HCT116 (cell line): ENCODE results near the gene KCND3. TPM values are rescaled to one million over a fixed set of nuclear protein-coding genes. Genes with fewer than 3 reads are reported as not detected.

Experiments used
- ATAC-seq: fragments of 200-7000 bp; cut with Tn5 transposase; 2 replicates; pipeline ENCODE4 v1.9.1; 2020; ENCODE audit warnings: mild to moderate bottlenecking, moderate library complexity
- BruUV-seq: library from RNA; stranded (reverse); fragments of 400-500 nt; replicated peaks from 2 replicates; lab custom pipeline; 2021; lab: Mats Ljungman, UMichigan
- CTCF ChIA-PET: fragments of 300-600 bp; sonication (Branson Sonifier 250); formaldehyde crosslinking; loops from one replicate; lab custom pipeline; 2021; ENCODE audit warnings: antibody characterized with exemption; lab: Charles Lee
- POLR2A ChIA-PET: fragments of 300-600, 350-600 bp; sonication (Branson Sonifier 250); formaldehyde crosslinking; loops from one replicate; lab custom pipeline; 2021; ENCODE audit warnings: antibody characterized with exemption; lab: Charles Lee
- RAD21 ChIA-PET, 2 experiments: fragments of 300-600 bp; sonication (Branson Sonifier 250); formaldehyde crosslinking; loops; one replicate each; lab custom pipeline; 2023; ENCODE audit warnings: low total read pairs in 2 of 2; ENCODE audit not compliant: uncharacterized antibody in 2 of 2, unreplicated experiment in 2 of 2, low non-redundant PET in 1 of 2; lab: Charles Lee
- DNase-seq: peaks from one replicate; pipeline ENCODE4 v3.0.0-alpha.2; 2010; ENCODE audit warnings: low read depth, low spot score
- H2AFZ ChIP-seq: fragments of 200-600 bp; shearing (Covaris generic), sonication (generic); 2 replicates; pipeline ENCODE4 v1.6.1; 2017; ENCODE audit warnings: low read depth, mixed run types, mixed read lengths, antibody characterized with exemption, low read length; ENCODE audit not compliant: poor library complexity, severe bottlenecking
- H3K27ac ChIP-seq: 2 replicates; pipeline ENCODE4 v1.5.1; 2012; ENCODE audit warnings: low read depth, low read length
- H3K27me3 ChIP-seq: fragments of 200-600 bp; sonication (generic); 2 replicates; pipeline ENCODE4 v1.6.1; 2016; ENCODE audit warnings: mixed run types, low read length, mixed read lengths; ENCODE audit not compliant: insufficient read depth
- H3K36me3 ChIP-seq, 2 experiments: fragments of 200-500 bp in 1 of 2; fragments of 200-600 bp in 1 of 2; sonication (Bioruptor generic) in 1 of 2; sonication (generic) in 1 of 2; 2 replicates each; pipeline versions ENCODE4 v1.5.1 to v1.6.1; 2014 to 2016; ENCODE audit warnings: low read length in 2 of 2, inconsistent platforms in 1 of 2, mixed read lengths in 1 of 2, mixed run types in 1 of 2; ENCODE audit not compliant: insufficient read depth in 2 of 2, control insufficient read depth in 1 of 2
- H3K4me1 ChIP-seq, 2 experiments: fragments of 200-600 bp in 1 of 2; sonication (generic) in 1 of 2; 2 replicates each; pipeline versions ENCODE4 v1.5.1 to v1.6.1; 2012 to 2017; ENCODE audit warnings: low read length in 2 of 2, inconsistent platforms in 1 of 2, mild to moderate bottlenecking in 1 of 2, mixed read lengths in 1 of 2, mixed run types in 1 of 2, moderate library complexity in 1 of 2; ENCODE audit not compliant: insufficient read depth in 2 of 2, control insufficient read depth in 1 of 2
- H3K4me2 ChIP-seq: fragments of 200-600 bp; sonication (generic); 2 replicates; pipeline ENCODE4 v1.6.1; 2017; ENCODE audit warnings: mixed run types, low read length, mixed read lengths
- H3K4me3 ChIP-seq, 2 experiments: fragments of 200-600 bp in 1 of 2; sonication (generic) in 1 of 2; replicated peaks in 1 of 2; 2 replicates each; pipeline ENCODE4 v1.5.1; 2011 to 2016; ENCODE audit warnings: low read length in 2 of 2, control low read depth in 1 of 2, low read depth in 1 of 2, mild to moderate bottlenecking in 1 of 2, mixed read lengths in 1 of 2, mixed run types in 1 of 2
- H3K79me2 ChIP-seq: fragments of 200-600 bp; sonication (generic); 2 replicates; pipeline ENCODE4 v1.6.1; 2017; ENCODE audit warnings: mild to moderate bottlenecking, mixed run types, low read length, moderate library complexity, mixed read lengths; ENCODE audit not compliant: insufficient read depth
- H3K9ac ChIP-seq: fragments of 200-600 bp; sonication (generic); 2 replicates; pipeline ENCODE4 v1.6.1; 2016; ENCODE audit warnings: low read length, mixed read lengths
- H3K9me2 ChIP-seq: fragments of 200-600 bp; sonication (generic), shearing (Covaris generic); 2 replicates; pipeline ENCODE4 v1.6.1; 2017; ENCODE audit warnings: mixed run types, mild to moderate bottlenecking, moderate library complexity; ENCODE audit not compliant: insufficient read depth
- H3K9me3 ChIP-seq, 2 experiments: fragments of 200-500 bp in 1 of 2; fragments of 200-600 bp in 1 of 2; sonication (Bioruptor generic) in 1 of 2; sonication (generic) in 1 of 2; 2 replicates each; pipeline ENCODE4 v1.6.1; 2014 to 2017; ENCODE audit warnings: low read length in 2 of 2, mixed read lengths in 2 of 2, inconsistent platforms in 1 of 2, low read depth in 1 of 2, mild to moderate bottlenecking in 1 of 2, mixed run types in 1 of 2, moderate library complexity in 1 of 2; ENCODE audit not compliant: control insufficient read depth in 1 of 2, insufficient read depth in 1 of 2
- H4K20me1 ChIP-seq: fragments of 200-600 bp; sonication (generic), shearing (Covaris generic); 2 replicates; pipeline ENCODE4 v1.6.1; 2017; ENCODE audit warnings: mixed run types, mild to moderate bottlenecking, moderate library complexity; ENCODE audit not compliant: insufficient read depth
- ATF3 ChIP-seq: IDR thresholded peaks from 2 replicates; pipeline ENCODE4 v1.6.1; 2012
- CBX3 ChIP-seq: IDR thresholded peaks from 2 replicates; pipeline ENCODE4 v1.6.1; 2012; ENCODE audit warnings: low read depth
- ELF1 ChIP-seq: IDR thresholded peaks from 2 replicates; pipeline ENCODE4 v1.6.1; 2012; ENCODE audit warnings: low read depth, borderline replicate concordance
- EZH2 ChIP-seq: fragments of 200-600 bp; sonication (generic); IDR thresholded peaks from 2 replicates; pipeline ENCODE4 v1.6.1; 2017; ENCODE audit warnings: antibody characterized with exemption, mixed run types
- FOSL1 ChIP-seq: IDR thresholded peaks from 2 replicates; pipeline ENCODE4 v1.6.1; 2012; ENCODE audit warnings: low read depth
- MAX ChIP-seq: IDR thresholded peaks from 2 replicates; pipeline ENCODE4 v1.6.1; 2012
- POLR2AphosphoS5 ChIP-seq: IDR thresholded peaks from 2 replicates; pipeline ENCODE4 v1.6.1; 2011; ENCODE audit warnings: mild to moderate bottlenecking, low read depth, low read length, moderate library complexity
- SP1 ChIP-seq: IDR thresholded peaks from 2 replicates; pipeline ENCODE4 v1.6.1; 2012; ENCODE audit warnings: low read depth
- YY1 ChIP-seq: IDR thresholded peaks from 2 replicates; pipeline ENCODE4 v1.6.1; 2011; ENCODE audit warnings: low read length, low read depth, moderate library complexity, mild to moderate bottlenecking; ENCODE audit not compliant: insufficient replicate concordance; ENCODE audit errors: extremely low read depth
- ZNF274 ChIP-seq: fragments of 200-500 bp; sonication (Bioruptor generic); IDR thresholded peaks from 2 replicates; pipeline ENCODE4 v1.6.1; 2014; ENCODE audit warnings: mild to moderate bottlenecking, low read depth, low read length, inconsistent platforms
- intact Hi-C: fragments of 100-400 bp; cut with micrococcal nuclease; formaldehyde crosslinking; loops from 2 replicates; pipeline ENCODE4 v1.10.0; 2022
- total RNA-seq: library from RNA; stranded (reverse); gene quantifications from one replicate; pipeline ENCODE4 v1.2.1, GENCODE V29; 2021; ENCODE audit not compliant: unreplicated experiment
- TF ChIP-seq, protein P1 (sequence below): IDR thresholded peaks from 2 replicates; pipeline ENCODE4 v1.6.1; 2012; ENCODE audit warnings: low read depth

Gene KCND3
- total RNA-seq, 1 experiment from 2014 or later: 0.44 TPM

DNA sequence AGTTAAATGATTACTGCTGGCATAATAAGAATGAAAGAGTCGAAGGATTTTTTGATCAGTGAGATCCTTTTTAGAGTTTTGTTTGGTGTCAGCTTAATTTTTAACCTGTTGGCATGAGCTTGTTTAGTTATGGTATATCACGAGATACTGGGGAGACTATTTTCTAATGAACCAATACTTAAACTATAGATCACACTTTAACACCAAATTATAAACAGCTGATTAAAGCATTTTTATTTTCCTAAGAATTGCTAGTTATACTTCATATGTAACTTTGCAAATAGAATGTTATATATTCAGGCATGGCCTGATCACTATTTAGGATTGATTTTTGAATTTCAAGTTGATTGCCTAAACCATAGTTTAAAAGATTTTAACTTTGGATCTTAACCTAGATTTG, 227.8 kb downstream of the KCND3 start:
- ChIA-PET POLR2A (no interaction called here), RAD21 (no interaction called here)

More for the DNA sequence above, 227.8 kb downstream of the KCND3 start:
- Histone ChIP-seq H2AFZ (no peak overlapping the region), H3K4me1 (peaks cover 4 to 9% of the 10 kb centered on the region in 2 experiments; a peak in 3 of 4 replicates), H4K20me1 (no peaks in the 10 kb centered on the region), H3K27me3 (no peaks in the 10 kb centered on the region), H3K4me3 (no peak overlapping the region), H3K4me2 (no peak overlapping the region), H3K79me2 (peaks cover 42% of the 10 kb centered on the region), H3K36me3 (peaks cover 44 to 45% of the 10 kb centered on the region in 2 experiments), H3K9me2 (no peaks in the 10 kb centered on the region), H3K9me3 (no peaks in the 10 kb centered on the region), H3K27ac (no peak overlapping the region), H3K9ac (no peak overlapping the region)
- DNase-seq (no peak), ATAC-seq (no peak)
- intact Hi-C loops: loop anchor here (10.0 kb wide), 1 partner anchor 537 kb away; the partner anchor contains the start of gene CHI3L2
- CTCF ChIA-PET: no interaction called here
- TF ChIP-seq FOSL1: no peak
- TF ChIP-seq ATF3: no peak
- no peak for TF ChIP-seq ZNF274
- TF ChIP-seq, protein P1, sequence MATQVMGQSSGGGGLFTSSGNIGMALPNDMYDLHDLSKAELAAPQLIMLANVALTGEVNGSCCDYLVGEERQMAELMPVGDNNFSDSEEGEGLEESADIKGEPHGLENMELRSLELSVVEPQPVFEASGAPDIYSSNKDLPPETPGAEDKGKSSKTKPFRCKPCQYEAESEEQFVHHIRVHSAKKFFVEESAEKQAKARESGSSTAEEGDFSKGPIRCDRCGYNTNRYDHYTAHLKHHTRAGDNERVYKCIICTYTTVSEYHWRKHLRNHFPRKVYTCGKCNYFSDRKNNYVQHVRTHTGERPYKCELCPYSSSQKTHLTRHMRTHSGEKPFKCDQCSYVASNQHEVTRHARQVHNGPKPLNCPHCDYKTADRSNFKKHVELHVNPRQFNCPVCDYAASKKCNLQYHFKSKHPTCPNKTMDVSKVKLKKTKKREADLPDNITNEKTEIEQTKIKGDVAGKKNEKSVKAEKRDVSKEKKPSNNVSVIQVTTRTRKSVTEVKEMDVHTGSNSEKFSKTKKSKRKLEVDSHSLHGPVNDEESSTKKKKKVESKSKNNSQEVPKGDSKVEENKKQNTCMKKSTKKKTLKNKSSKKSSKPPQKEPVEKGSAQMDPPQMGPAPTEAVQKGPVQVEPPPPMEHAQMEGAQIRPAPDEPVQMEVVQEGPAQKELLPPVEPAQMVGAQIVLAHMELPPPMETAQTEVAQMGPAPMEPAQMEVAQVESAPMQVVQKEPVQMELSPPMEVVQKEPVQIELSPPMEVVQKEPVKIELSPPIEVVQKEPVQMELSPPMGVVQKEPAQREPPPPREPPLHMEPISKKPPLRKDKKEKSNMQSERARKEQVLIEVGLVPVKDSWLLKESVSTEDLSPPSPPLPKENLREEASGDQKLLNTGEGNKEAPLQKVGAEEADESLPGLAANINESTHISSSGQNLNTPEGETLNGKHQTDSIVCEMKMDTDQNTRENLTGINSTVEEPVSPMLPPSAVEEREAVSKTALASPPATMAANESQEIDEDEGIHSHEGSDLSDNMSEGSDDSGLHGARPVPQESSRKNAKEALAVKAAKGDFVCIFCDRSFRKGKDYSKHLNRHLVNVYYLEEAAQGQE: no peak
- TF ChIP-seq ELF1: no peak
- TF ChIP-seq CBX3: no peak
- no peak for TF ChIP-seq POLR2AphosphoS5
- TF ChIP-seq EZH2: no peak
- no peak for TF ChIP-seq YY1
- TF ChIP-seq MAX: no peak
- TF ChIP-seq SP1: no peak
- BruUV-seq: no TSS peak
